Hepatocyte (in vitro differentiated cells): ENCODE data around the gene KRT7. TPM values are rescaled to one million over a fixed set of nuclear protein-coding genes. Genes with fewer than 3 reads are reported as not detected.

Source experiments
- DNase-seq: peaks from one replicate; pipeline ENCODE4 v3.0.0-alpha.2; 2016; ENCODE audit warnings: low spot score
- H2AFZ ChIP-seq: fragments of 200-600 bp; sonication (generic); 2 replicates; pipeline ENCODE4 v1.6.0; 2016; ENCODE audit warnings: antibody characterized with exemption, mild to moderate bottlenecking
- H3K27ac ChIP-seq: fragments of 200-600 bp; sonication (generic); 2 replicates; pipeline ENCODE4 v1.5.1; 2016; ENCODE audit warnings: mild to moderate bottlenecking
- H3K27me3 ChIP-seq: fragments of 200-600 bp; sonication (generic); 2 replicates; pipeline ENCODE4 v1.6.1; 2016
- H3K36me3 ChIP-seq: fragments of 200-600 bp; sonication (generic); replicated peaks from 2 replicates; pipeline ENCODE4 v1.5.1; 2016; ENCODE audit warnings: low read depth; ENCODE audit not compliant: insufficient read depth
- H3K4me1 ChIP-seq: fragments of 200-600 bp; sonication (generic); 2 replicates; pipeline ENCODE4 v1.5.1; 2016; ENCODE audit warnings: mild to moderate bottlenecking, moderate library complexity; ENCODE audit not compliant: insufficient read depth
- H3K4me2 ChIP-seq: fragments of 200-600 bp; sonication (generic); 2 replicates; pipeline ENCODE4 v1.6.0; 2016
- H3K4me3 ChIP-seq: fragments of 200-600 bp; sonication (generic); 2 replicates; pipeline ENCODE4 v1.5.1; 2016; ENCODE audit warnings: mild to moderate bottlenecking
- H3K79me2 ChIP-seq: fragments of 200-600 bp; sonication (generic); 2 replicates; pipeline ENCODE4 v1.6.0; 2017; ENCODE audit warnings: mild to moderate bottlenecking
- H3K9me2 ChIP-seq: fragments of 200-600 bp; sonication (generic); replicated peaks from 2 replicates; pipeline ENCODE4 v1.6.0; 2017; ENCODE audit warnings: mild to moderate bottlenecking; ENCODE audit not compliant: insufficient read depth
- H3K9me3 ChIP-seq: fragments of 200-600 bp; sonication (generic); 2 replicates; pipeline ENCODE4 v1.5.1; 2016; ENCODE audit warnings: low read depth, mild to moderate bottlenecking
- H4K20me1 ChIP-seq: fragments of 200-600 bp; sonication (generic); 2 replicates; pipeline ENCODE4 v1.6.0; 2016; ENCODE audit warnings: mild to moderate bottlenecking; ENCODE audit not compliant: insufficient read depth, poor library complexity, severe bottlenecking
- EZH2 ChIP-seq: fragments of 200-600 bp; sonication (generic); IDR thresholded peaks from 2 replicates; pipeline ENCODE4 v1.6.1; 2016; ENCODE audit warnings: antibody characterized with exemption, mild to moderate bottlenecking, borderline replicate concordance
- EZH2phosphoT487 ChIP-seq: fragments of 200-600 bp; sonication (generic); IDR thresholded peaks from one replicate; pipeline ENCODE4 v1.6.1; 2018; ENCODE audit warnings: antibody characterized with exemption, mild to moderate bottlenecking, low read depth, moderate library complexity; ENCODE audit not compliant: unreplicated experiment, severe bottlenecking
- WGBS: methylation state at CpG from one replicate; pipeline ENCODE4 v1.1.6; 2016; ENCODE audit warnings: low lambda C conversion rate; ENCODE audit errors: missing lambda C conversion rate; 5-methylcytosine and 5-hydroxymethylcytosine counted together
- polyA plus RNA-seq: library from polyadenylated mRNA; unstranded; fragments of >200 nt; fragmentation: Nextera tagmentation; extraction: Ambion mirVana; gene quantifications from 2 replicates; pipeline ENCODE4 v1.2.1, GENCODE V29; 2016
- total RNA-seq: library from RNA; depleted of rRNA; stranded (reverse); fragments of >200 nt; gene quantifications from 2 replicates; pipeline ENCODE4 v1.2.3, GENCODE V29; 2014
- TF ChIP-seq, protein P1 (sequence below): fragments of 200-600 bp; sonication (generic); IDR thresholded peaks from 2 replicates; pipeline ENCODE4 v1.5.1; 2016; ENCODE audit warnings: antibody characterized with exemption, mild to moderate bottlenecking; ENCODE audit not compliant: poor library complexity

Gene KRT7
- total and polyA plus RNA-seq, 2 experiments from 2014 or later, result 27.1 to 33.3 TPM

DNA sequence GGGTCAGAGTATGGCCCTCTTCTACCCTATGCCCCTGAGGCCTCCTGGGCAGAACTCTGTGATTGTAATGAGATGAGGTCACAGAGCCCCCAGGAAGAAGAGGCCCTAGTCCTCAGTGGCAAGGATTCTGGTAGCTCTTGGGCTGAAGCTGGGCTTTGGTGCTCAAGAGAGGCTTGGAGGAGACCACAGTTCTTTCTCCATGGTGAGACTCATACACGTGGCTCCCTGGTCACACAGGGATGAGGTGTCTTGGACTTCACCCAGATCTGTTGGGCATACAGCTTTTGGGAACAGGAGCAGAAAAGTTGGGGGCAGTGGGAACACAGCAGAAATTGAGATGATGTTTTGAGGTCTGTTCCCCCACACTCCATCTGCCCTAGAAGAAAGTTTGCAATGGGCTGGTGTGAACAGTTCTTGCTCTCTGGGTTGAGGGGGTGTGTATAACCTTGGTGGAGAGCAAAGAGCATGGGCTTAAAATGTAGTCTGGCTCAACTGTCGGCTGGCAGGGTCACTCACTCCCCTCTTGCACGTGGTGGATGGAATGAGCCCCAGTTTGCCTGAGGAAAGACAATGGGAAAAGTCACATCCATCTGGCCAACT, 41.6 kb downstream of the KRT7 start, which contains the start of gene KRT86:
Gene KRT86, plus strand, starts transcription at position 125 of the 600 bp plus-strand sequence. CDS start 27,272 bp downstream, outside the sequence.
- H3K27me3 ChIP-seq, result no peaks in the 10 kb centered on the region
- no peak within 1 kb of the TSS for H3K27ac ChIP-seq
- H4K20me1 ChIP-seq, result no peaks in the 10 kb centered on the region
- H3K9me2 ChIP-seq, result no peaks in the 10 kb centered on the region
- H3K36me3 ChIP-seq, result no peaks in the 10 kb centered on the region
- H3K4me1 ChIP-seq, result peaks cover 10% of the 10 kb centered on the region
- H2AFZ ChIP-seq, result no peak within 1 kb of the TSS
- no peaks in the 10 kb centered on the region for H3K9me3 ChIP-seq
- DNase-seq, result no peak
- no peaks in the 10 kb centered on the region for H3K79me2 ChIP-seq
- TF ChIP-seq, protein P1, sequence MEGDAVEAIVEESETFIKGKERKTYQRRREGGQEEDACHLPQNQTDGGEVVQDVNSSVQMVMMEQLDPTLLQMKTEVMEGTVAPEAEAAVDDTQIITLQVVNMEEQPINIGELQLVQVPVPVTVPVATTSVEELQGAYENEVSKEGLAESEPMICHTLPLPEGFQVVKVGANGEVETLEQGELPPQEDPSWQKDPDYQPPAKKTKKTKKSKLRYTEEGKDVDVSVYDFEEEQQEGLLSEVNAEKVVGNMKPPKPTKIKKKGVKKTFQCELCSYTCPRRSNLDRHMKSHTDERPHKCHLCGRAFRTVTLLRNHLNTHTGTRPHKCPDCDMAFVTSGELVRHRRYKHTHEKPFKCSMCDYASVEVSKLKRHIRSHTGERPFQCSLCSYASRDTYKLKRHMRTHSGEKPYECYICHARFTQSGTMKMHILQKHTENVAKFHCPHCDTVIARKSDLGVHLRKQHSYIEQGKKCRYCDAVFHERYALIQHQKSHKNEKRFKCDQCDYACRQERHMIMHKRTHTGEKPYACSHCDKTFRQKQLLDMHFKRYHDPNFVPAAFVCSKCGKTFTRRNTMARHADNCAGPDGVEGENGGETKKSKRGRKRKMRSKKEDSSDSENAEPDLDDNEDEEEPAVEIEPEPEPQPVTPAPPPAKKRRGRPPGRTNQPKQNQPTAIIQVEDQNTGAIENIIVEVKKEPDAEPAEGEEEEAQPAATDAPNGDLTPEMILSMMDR, result no peak
- WGBS, result 76% methylated on average over 3 of the region's 3 CpGs
- H3K4me3 ChIP-seq, result no peak within 1 kb of the TSS
- no peak within 1 kb of the TSS for H3K4me2 ChIP-seq

DNA sequence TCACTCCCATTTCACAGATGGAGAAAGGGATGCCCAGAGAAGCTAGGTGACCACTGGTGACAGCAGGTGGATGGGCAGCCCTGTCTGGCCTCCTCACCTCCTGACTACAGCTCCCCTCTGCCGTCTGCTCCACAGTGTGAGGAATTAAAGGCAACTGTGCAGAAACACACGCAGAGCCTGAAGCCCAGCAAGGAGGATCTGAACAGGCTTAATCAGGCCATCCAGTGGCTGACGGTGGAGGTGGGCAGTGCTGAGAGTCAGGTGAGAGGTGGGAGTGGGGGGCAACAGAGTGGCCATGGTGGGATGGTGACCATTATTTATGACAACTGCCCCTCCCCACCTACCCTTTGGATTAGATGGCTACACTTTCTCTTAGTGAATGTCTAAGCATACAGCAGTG, 42.6 kb downstream of the KRT7 start:
- Histone ChIP-seq H3K9me3 (no peaks in the 10 kb centered on the region), H3K9me2 (no peaks in the 10 kb centered on the region), H4K20me1 (no peaks in the 10 kb centered on the region), H3K4me1 (peaks cover 19% of the 10 kb centered on the region), H3K27me3 (no peaks in the 10 kb centered on the region), H3K27ac (no peak overlapping the region), H2AFZ (no peak overlapping the region), H3K79me2 (no peaks in the 10 kb centered on the region), H3K4me3 (no peak overlapping the region), H3K36me3 (no peaks in the 10 kb centered on the region), H3K4me2 (no peak overlapping the region)
- no peak for DNase-seq
- no peak for TF ChIP-seq EZH2phosphoT487
- no peak for TF ChIP-seq EZH2
- TF ChIP-seq, protein P1, result no peak
- 75% methylated on average over 3 of the region's 3 CpGs for WGBS

DNA sequence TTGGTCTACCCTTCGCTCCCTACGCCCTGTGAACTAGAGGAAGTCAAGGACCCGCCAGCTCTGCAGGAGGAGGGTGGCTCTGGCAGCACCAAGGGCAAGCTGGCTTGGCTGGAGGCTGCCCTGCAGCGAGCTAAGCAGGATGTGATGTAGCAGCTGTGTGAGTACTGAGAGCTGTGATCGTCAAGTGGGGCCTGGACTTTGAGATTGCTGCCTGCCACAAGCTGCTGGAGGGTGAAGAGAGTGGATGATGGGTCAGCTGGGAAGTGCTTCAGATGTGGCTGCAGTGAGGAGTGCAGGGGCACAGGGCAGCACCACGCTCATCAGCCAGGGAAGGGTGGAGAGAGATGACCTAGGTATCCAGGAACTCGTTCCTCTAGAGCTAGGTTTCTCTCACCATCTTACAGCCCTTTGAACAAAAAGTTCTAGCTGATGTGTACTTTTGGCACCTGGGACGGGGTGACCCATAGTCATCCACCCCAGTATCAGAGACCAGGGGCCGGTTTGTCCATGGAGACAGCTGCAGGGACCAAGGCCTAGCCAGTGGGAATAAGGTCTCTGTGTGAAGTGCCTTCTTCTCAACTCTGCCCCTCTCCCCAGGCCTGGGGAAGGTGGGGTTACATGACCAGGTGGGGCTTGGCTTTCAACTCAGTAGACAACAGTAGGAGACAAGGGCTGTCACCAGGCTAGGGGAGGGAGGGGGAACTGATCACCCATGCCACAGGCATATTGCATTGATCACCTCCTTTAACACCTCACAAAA, 44.6 kb downstream of the KRT7 start:
- no peak for DNase-seq
- no peaks in the 10 kb centered on the region for H3K9me2 ChIP-seq
- no peaks in the 10 kb centered on the region for H4K20me1 ChIP-seq
- WGBS, result 90% methylated on average over 9 of the region's 9 CpGs
- no peaks in the 10 kb centered on the region for H3K9me3 ChIP-seq
- no peak overlapping the region for H3K27ac ChIP-seq
- H3K27me3 ChIP-seq, result no peaks in the 10 kb centered on the region
- H2AFZ ChIP-seq, result no peak overlapping the region
- TF ChIP-seq, protein P1, result no peak
- no peak for TF ChIP-seq EZH2
- no peak for TF ChIP-seq EZH2phosphoT487
- H3K4me2 ChIP-seq, result no peak overlapping the region
- H3K4me3 ChIP-seq, result no peak overlapping the region
- no peaks in the 10 kb centered on the region for H3K36me3 ChIP-seq
- peaks cover 29% of the 10 kb centered on the region for H3K4me1 ChIP-seq
- H3K79me2 ChIP-seq, result no peaks in the 10 kb centered on the region
